ENCODE measurements around the gene ACBD7.

ACBD7 gene

DNA sequence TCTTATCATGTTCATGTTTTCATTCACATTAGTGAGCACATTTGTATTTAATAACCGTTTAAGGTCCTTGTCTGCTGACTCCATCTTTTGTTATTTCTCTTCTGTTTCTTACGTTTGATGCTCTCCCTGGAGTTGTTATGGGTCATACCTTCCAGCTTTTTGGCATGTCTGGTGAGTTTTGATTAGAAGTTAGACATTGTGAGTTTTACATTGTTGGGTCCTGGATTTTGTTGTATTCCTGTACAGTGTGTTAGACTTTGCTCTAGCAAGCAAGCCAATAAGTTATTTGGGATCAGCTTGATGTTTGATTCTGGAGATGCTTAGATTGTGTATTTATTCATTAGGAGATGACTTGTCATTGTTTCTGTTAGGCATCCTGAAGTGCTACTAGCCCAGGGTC lies 27.9 kb downstream of the ACBD7 start:
- peaks cover 10% of the 10 kb centered on the region for H3K9me3 ChIP-seq (ENCODE audit: insufficient read depth, low read length, severe bottlenecking)
- H3K27ac ChIP-seq (ENCODE audit: low read length), result no peak overlapping the region
- H3K79me2 ChIP-seq (ENCODE audit: insufficient read depth, low read length), result no peaks in the 10 kb centered on the region
- H3K27me3 ChIP-seq (ENCODE audit: insufficient read depth, low read length, poor library complexity), result no peaks in the 10 kb centered on the region
- H4K20me1 ChIP-seq (ENCODE audit: insufficient read depth, low read length), result no peaks in the 10 kb centered on the region
- no peaks in the 10 kb centered on the region for H3K4me1 ChIP-seq (ENCODE audit: insufficient read depth, low read length)
- ATAC-seq (ENCODE audit: insufficient read depth, low read depth), result no peak
- no peak overlapping the region for H3K4me3 ChIP-seq (ENCODE audit: low read depth in 1 of 2, low read length in 2 of 2)
- TF ChIP-seq, protein P1, sequence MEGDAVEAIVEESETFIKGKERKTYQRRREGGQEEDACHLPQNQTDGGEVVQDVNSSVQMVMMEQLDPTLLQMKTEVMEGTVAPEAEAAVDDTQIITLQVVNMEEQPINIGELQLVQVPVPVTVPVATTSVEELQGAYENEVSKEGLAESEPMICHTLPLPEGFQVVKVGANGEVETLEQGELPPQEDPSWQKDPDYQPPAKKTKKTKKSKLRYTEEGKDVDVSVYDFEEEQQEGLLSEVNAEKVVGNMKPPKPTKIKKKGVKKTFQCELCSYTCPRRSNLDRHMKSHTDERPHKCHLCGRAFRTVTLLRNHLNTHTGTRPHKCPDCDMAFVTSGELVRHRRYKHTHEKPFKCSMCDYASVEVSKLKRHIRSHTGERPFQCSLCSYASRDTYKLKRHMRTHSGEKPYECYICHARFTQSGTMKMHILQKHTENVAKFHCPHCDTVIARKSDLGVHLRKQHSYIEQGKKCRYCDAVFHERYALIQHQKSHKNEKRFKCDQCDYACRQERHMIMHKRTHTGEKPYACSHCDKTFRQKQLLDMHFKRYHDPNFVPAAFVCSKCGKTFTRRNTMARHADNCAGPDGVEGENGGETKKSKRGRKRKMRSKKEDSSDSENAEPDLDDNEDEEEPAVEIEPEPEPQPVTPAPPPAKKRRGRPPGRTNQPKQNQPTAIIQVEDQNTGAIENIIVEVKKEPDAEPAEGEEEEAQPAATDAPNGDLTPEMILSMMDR (IDR thresholded peaks at IDR 0.05; ENCODE audit: borderline replicate concordance, extremely low read depth, low read length, poor library complexity, severe bottlenecking), result no peak
- TF ChIP-seq EZH2 (IDR thresholded peaks at IDR 0.05; ENCODE audit: borderline replicate concordance, low read depth, low read length, severe bottlenecking), result no peak
- no peak overlapping the region for H3K4me2 ChIP-seq (ENCODE audit: insufficient read depth, low read length)
- no peak for DNase-seq
- H3K9ac ChIP-seq (ENCODE audit: low read depth, low read length), result no peak overlapping the region
- H2AFZ ChIP-seq (ENCODE audit: low read depth, low read length), result no peak overlapping the region
- no peaks in the 10 kb centered on the region for H3K36me3 ChIP-seq (ENCODE audit: insufficient read depth, low read length)

DNA sequence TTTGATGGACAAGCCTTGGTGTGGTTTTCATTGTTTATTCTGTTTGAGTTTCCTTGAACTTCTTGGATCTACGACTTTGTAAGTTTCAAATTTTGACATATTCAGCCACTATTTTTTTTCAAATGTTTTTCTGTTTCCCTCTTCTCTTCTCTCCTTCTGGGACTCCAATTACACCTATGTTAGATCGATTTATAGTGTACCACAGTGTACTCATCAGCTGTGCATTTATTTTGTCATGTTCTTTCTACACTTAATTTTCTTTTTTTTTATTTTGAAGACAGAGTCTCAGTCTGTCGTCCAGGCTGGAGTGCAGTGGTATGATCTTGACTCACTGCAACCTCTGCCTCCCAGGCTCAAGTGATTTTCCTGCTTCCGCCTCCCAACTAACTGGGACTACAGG lies 28.7 kb downstream of the ACBD7 start:
- Histone ChIP-seq H3K36me3 (ENCODE audit: insufficient read depth, low read length) (no peaks in the 10 kb centered on the region), H3K9me3 (ENCODE audit: insufficient read depth, low read length, severe bottlenecking) (peaks cover 5% of the 10 kb centered on the region), H3K4me3 (ENCODE audit: low read depth in 1 of 2, low read length in 2 of 2) (no peak overlapping the region), H3K27ac (ENCODE audit: low read length) (no peak overlapping the region), H3K27me3 (ENCODE audit: insufficient read depth, low read length, poor library complexity) (no peaks in the 10 kb centered on the region), H4K20me1 (ENCODE audit: insufficient read depth, low read length) (no peaks in the 10 kb centered on the region), H3K79me2 (ENCODE audit: insufficient read depth, low read length) (no peaks in the 10 kb centered on the region), H3K4me2 (ENCODE audit: insufficient read depth, low read length) (no peak overlapping the region), H2AFZ (ENCODE audit: low read depth, low read length) (no peak overlapping the region), H3K4me1 (ENCODE audit: insufficient read depth, low read length) (no peaks in the 10 kb centered on the region), H3K9ac (ENCODE audit: low read depth, low read length) (no peak overlapping the region)
- TF ChIP-seq, protein P1 (IDR thresholded peaks at IDR 0.05; ENCODE audit: borderline replicate concordance, extremely low read depth, low read length, poor library complexity, severe bottlenecking), result no peak
- TF ChIP-seq EZH2 (IDR thresholded peaks at IDR 0.05; ENCODE audit: borderline replicate concordance, low read depth, low read length, severe bottlenecking), result no peak
- ATAC-seq (ENCODE audit: insufficient read depth, low read depth) (no peak), DNase-seq (no peak)

DNA sequence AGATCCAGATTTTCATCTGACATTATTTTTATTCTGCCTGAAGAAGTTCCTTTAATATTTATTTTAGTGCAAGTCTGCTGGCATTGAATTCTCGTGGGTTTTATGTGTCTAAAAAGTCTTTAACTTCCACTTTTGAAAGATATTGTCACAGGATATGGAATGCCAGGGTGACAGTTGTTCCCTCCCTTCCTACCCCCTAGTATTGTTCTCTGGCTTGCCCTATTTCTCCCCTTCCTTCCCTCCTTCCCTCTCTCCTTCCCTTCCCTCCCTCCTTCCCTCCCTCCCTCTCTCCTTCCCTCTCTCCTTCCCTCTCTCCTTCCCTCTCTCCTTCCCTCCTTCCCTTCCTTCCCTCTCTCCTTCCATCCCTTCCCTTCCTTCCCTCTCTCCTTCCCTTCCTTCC lies 29.9 kb downstream of the ACBD7 start:
- Histone ChIP-seq H3K9ac (ENCODE audit: low read depth, low read length) (no peak overlapping the region), H4K20me1 (ENCODE audit: insufficient read depth, low read length) (no peaks in the 10 kb centered on the region), H3K4me3 (ENCODE audit: low read depth in 1 of 2, low read length in 2 of 2) (no peak overlapping the region), H3K79me2 (ENCODE audit: insufficient read depth, low read length) (no peaks in the 10 kb centered on the region), H3K9me3 (ENCODE audit: insufficient read depth, low read length, severe bottlenecking) (peaks cover 5% of the 10 kb centered on the region), H2AFZ (ENCODE audit: low read depth, low read length) (no peak overlapping the region), H3K4me2 (ENCODE audit: insufficient read depth, low read length) (no peak overlapping the region), H3K27ac (ENCODE audit: low read length) (no peak overlapping the region), H3K36me3 (ENCODE audit: insufficient read depth, low read length) (no peaks in the 10 kb centered on the region), H3K4me1 (ENCODE audit: insufficient read depth, low read length) (no peaks in the 10 kb centered on the region), H3K27me3 (ENCODE audit: insufficient read depth, low read length, poor library complexity) (no peaks in the 10 kb centered on the region)
- DNase-seq (no peak), ATAC-seq (ENCODE audit: insufficient read depth, low read depth) (no peak)
- TF ChIP-seq EZH2 (IDR thresholded peaks at IDR 0.05; ENCODE audit: borderline replicate concordance, low read depth, low read length, severe bottlenecking), result no peak
- TF ChIP-seq, protein P1 (IDR thresholded peaks at IDR 0.05; ENCODE audit: borderline replicate concordance, extremely low read depth, low read length, poor library complexity, severe bottlenecking), result no peak

DNA sequence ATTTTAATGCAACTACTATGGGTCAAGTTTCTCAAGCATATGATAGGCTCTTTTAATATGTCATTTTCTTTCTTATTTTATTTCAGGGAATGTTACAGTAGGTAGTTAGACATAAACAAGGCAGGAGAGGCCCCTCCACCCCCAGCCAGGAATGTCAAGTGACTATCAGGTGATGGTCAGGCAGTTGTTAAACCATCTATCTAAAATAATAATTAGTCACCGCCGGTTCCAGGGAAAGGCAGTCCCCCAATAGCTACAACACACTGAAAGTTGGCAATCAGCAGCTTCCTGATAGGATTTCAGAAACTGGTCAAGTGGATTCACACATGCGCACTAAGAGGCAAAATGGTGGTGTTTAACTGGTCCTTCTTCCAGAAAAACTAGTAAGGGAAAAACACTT lies 35.5 kb downstream of the ACBD7 start:
- Histone ChIP-seq H2AFZ (ENCODE audit: low read depth, low read length) (no peak overlapping the region), H3K79me2 (ENCODE audit: insufficient read depth, low read length) (no peaks in the 10 kb centered on the region), H3K9me3 (ENCODE audit: insufficient read depth, low read length, severe bottlenecking) (no peaks in the 10 kb centered on the region), H3K27me3 (ENCODE audit: insufficient read depth, low read length, poor library complexity) (peaks cover 3% of the 10 kb centered on the region), H3K4me3 (ENCODE audit: low read depth in 1 of 2, low read length in 2 of 2) (no peak overlapping the region), H3K27ac (ENCODE audit: low read length) (no peak overlapping the region), H3K9ac (ENCODE audit: low read depth, low read length) (no peak overlapping the region), H3K36me3 (ENCODE audit: insufficient read depth, low read length) (no peaks in the 10 kb centered on the region), H4K20me1 (ENCODE audit: insufficient read depth, low read length) (no peaks in the 10 kb centered on the region), H3K4me1 (ENCODE audit: insufficient read depth, low read length) (no peaks in the 10 kb centered on the region), H3K4me2 (ENCODE audit: insufficient read depth, low read length) (no peak overlapping the region)
- DNase-seq (no peak), ATAC-seq (ENCODE audit: insufficient read depth, low read depth) (no peak)
- TF ChIP-seq, protein P1 (IDR thresholded peaks at IDR 0.05; ENCODE audit: borderline replicate concordance, extremely low read depth, low read length, poor library complexity, severe bottlenecking), result no peak
- TF ChIP-seq EZH2 (IDR thresholded peaks at IDR 0.05; ENCODE audit: borderline replicate concordance, low read depth, low read length, severe bottlenecking), result no peak

All from DND-41 (cell line).